GOT3 (cell line): Measurements from ENCODE around the gene IL1A.

Experiments
- DNase-seq: peaks from one replicate; lab custom pipeline; 2025; ENCODE audit warnings: mixed read lengths; lab: John Stamatoyannopoulos, UW

The IL1A gene

GRCh38 chr2:112818094-112818902 is 34.0 kb upstream of the IL1A start:
- DNase-seq, result no peak

GRCh38 chr2:112817082-112817689 is 32.9 kb upstream of the IL1A start:
- no peak for DNase-seq

- no peak for DNase-seq
Measured at GRCh38 chr2:112814278-112814677, 30.0 kb upstream of the IL1A start.

GRCh38 chr2:112813280-112813966 is 29.1 kb upstream of the IL1A start:
- no peak for DNase-seq

- DNase-seq, result no peak
Measured at GRCh38 chr2:112812318-112813267, 28.3 kb upstream of the IL1A start.

GRCh38 chr2:112811841-112812306 is 27.6 kb upstream of the IL1A start:
- no peak for DNase-seq

- DNase-seq, result no peak
Measured at GRCh38 chr2:112811276-112811831, 27.1 kb upstream of the IL1A start.

GRCh38 chr2:112809112-112809511 is 24.8 kb upstream of the IL1A start:
- no peak for DNase-seq

- no peak for DNase-seq
Measured at GRCh38 chr2:112807233-112807807, 23.0 kb upstream of the IL1A start.

GRCh38 chr2:112805542-112805941 is 21.2 kb upstream of the IL1A start:
- no peak for DNase-seq

- no peak for DNase-seq
Measured at GRCh38 chr2:112803691-112804521, 19.6 kb upstream of the IL1A start.

GRCh38 chr2:112800881-112801583 is 16.7 kb upstream of the IL1A start:
- DNase-seq, result no peak

GRCh38 chr2:112798979-112799975 is 15.0 kb upstream of the IL1A start:
- DNase-seq, result no peak

- DNase-seq, result no peak
Measured at GRCh38 chr2:112796486-112796885, 12.2 kb upstream of the IL1A start.

GRCh38 chr2:112795774-112796173 is 11.5 kb upstream of the IL1A start:
- no peak for DNase-seq

- no peak for DNase-seq
Measured at GRCh38 chr2:112794841-112795240, 10.5 kb upstream of the IL1A start.

GRCh38 chr2:112794131-112794733 is 9.9 kb upstream of the IL1A start:
- no peak for DNase-seq

GRCh38 chr2:112793449-112793978 is 9.2 kb upstream of the IL1A start:
- no peak for DNase-seq
